H9 (cell line): Measurements from ENCODE around the gene ANKRD50. TPM values are rescaled to one million over a fixed set of nuclear protein-coding genes. Genes with fewer than 3 reads are reported as not detected.

Source experiments
- DNase-seq: peaks from one replicate; pipeline ENCODE4 v3.0.0-alpha.2; 2017
- H2AFZ ChIP-seq: one replicate; pipeline ENCODE4 v1.6.1; 2013; ENCODE audit warnings: mild to moderate bottlenecking, low read length, control low read depth, moderate library complexity
- H2AK5ac ChIP-seq: 2 replicates; pipeline ENCODE4 v1.6.1; 2013; ENCODE audit warnings: low read length, control low read depth, mixed read lengths; ENCODE audit not compliant: insufficient read length
- H2BK120ac ChIP-seq: one replicate; pipeline ENCODE4 v1.6.1; 2013; ENCODE audit warnings: low read depth, mild to moderate bottlenecking, low read length, control low read depth, inconsistent platforms; ENCODE audit not compliant: poor library complexity, severe bottlenecking
- H2BK12ac ChIP-seq: 2 replicates; pipeline ENCODE4 v1.6.1; 2013; ENCODE audit warnings: low read length, control low read depth, mixed read lengths, low read depth; ENCODE audit not compliant: insufficient read length
- H2BK15ac ChIP-seq: 2 replicates; pipeline ENCODE4 v1.6.1; 2013; ENCODE audit warnings: low read depth, low read length, control low read depth
- H2BK20ac ChIP-seq: one replicate; pipeline ENCODE4 v1.6.1; 2013; ENCODE audit warnings: low read depth, mild to moderate bottlenecking, low read length, control low read depth, inconsistent platforms; ENCODE audit not compliant: poor library complexity, severe bottlenecking
- H2BK5ac ChIP-seq: 2 replicates; pipeline ENCODE4 v1.6.1; 2013; ENCODE audit warnings: low read length, control low read depth, mixed read lengths; ENCODE audit not compliant: insufficient read length
- H3K14ac ChIP-seq: 2 replicates; pipeline ENCODE4 v1.6.1; 2013; ENCODE audit warnings: low read length, control low read depth; ENCODE audit not compliant: insufficient read depth
- H3K18ac ChIP-seq: 2 replicates; pipeline ENCODE4 v1.6.1; 2013; ENCODE audit warnings: low read depth, mild to moderate bottlenecking, mixed read lengths, low read length, control low read depth; ENCODE audit not compliant: insufficient read length
- H3K23ac ChIP-seq: 2 replicates; pipeline ENCODE4 v1.6.1; 2013; ENCODE audit warnings: low read length, control low read depth, mixed read lengths, low read depth; ENCODE audit not compliant: insufficient read length
- H3K23me2 ChIP-seq: 2 replicates; pipeline ENCODE4 v1.6.1; 2013; ENCODE audit warnings: low read depth, mild to moderate bottlenecking, mixed read lengths, low read length, control low read depth; ENCODE audit not compliant: insufficient read length, poor library complexity, severe bottlenecking
- H3K27ac ChIP-seq: 2 replicates; pipeline ENCODE4 v1.5.1; 2013; ENCODE audit warnings: low read length, control low read depth, mixed read lengths, low read depth; ENCODE audit not compliant: insufficient read length
- H3K27me3 ChIP-seq: 2 replicates; pipeline ENCODE4 v1.6.1; 2013; ENCODE audit warnings: low read length, control low read depth, inconsistent platforms; ENCODE audit not compliant: insufficient read depth
- H3K4ac ChIP-seq: 2 replicates; pipeline ENCODE4 v1.6.1; 2013; ENCODE audit warnings: low read depth, mild to moderate bottlenecking, control low read depth, inconsistent platforms, low read length, moderate library complexity
- H3K4me1 ChIP-seq: 2 replicates; pipeline ENCODE4 v1.6.1; 2013; ENCODE audit warnings: low read length, control low read depth, inconsistent platforms; ENCODE audit not compliant: insufficient read depth
- H3K4me2 ChIP-seq: 2 replicates; pipeline ENCODE4 v1.6.1; 2013; ENCODE audit warnings: low read length, control low read depth, mixed read lengths; ENCODE audit not compliant: insufficient read length, insufficient read depth
- H3K56ac ChIP-seq: 2 replicates; pipeline ENCODE4 v1.6.1; 2013; ENCODE audit warnings: low read depth, mild to moderate bottlenecking, mixed read lengths, low read length, control low read depth; ENCODE audit not compliant: insufficient read length
- H3K79me1 ChIP-seq: 2 replicates; pipeline ENCODE4 v1.6.1; 2013; ENCODE audit warnings: low read depth, mild to moderate bottlenecking, moderate library complexity, low read length, control low read depth, inconsistent platforms; ENCODE audit not compliant: insufficient read depth, poor library complexity, severe bottlenecking
- H3K79me2 ChIP-seq: 2 replicates; pipeline ENCODE4 v1.6.1; 2013; ENCODE audit warnings: low read length, control low read depth, inconsistent platforms; ENCODE audit not compliant: insufficient read depth
- H3K9ac ChIP-seq: 2 replicates; pipeline ENCODE4 v1.6.1; 2013; ENCODE audit warnings: low read length, control low read depth, mixed read lengths; ENCODE audit not compliant: insufficient read length; ENCODE audit errors: extremely low read depth
- H3K9me3 ChIP-seq: one replicate; pipeline ENCODE4 v1.6.1; 2013; ENCODE audit warnings: low read depth, low read length, inconsistent platforms; ENCODE audit not compliant: control insufficient read depth
- H3T11ph ChIP-seq: one replicate; pipeline ENCODE4 v1.6.1; 2013; ENCODE audit warnings: mild to moderate bottlenecking, low read length, control low read depth, inconsistent platforms
- H4K20me1 ChIP-seq: one replicate; pipeline ENCODE4 v1.6.1; 2013; ENCODE audit not compliant: control insufficient read depth, insufficient read length, insufficient read depth
- H4K5ac ChIP-seq: 2 replicates; pipeline ENCODE4 v1.6.1; 2013; ENCODE audit warnings: low read depth, mild to moderate bottlenecking, mixed read lengths, low read length, control low read depth; ENCODE audit not compliant: insufficient read length
- H4K8ac ChIP-seq: replicated peaks from 2 replicates; pipeline ENCODE4 v1.6.1; 2013; ENCODE audit warnings: low read length, control low read depth, mixed read lengths, low read depth; ENCODE audit not compliant: insufficient read length
- H4K91ac ChIP-seq: 2 replicates; pipeline ENCODE4 v1.6.1; 2013; ENCODE audit warnings: low read depth, mild to moderate bottlenecking, moderate library complexity, mixed read lengths, low read length, control low read depth; ENCODE audit not compliant: insufficient read length
- H3K27ac Mint-ChIP-seq, 3 experiments: 2 replicates in 2 of 3; 3 replicates in 1 of 3; pipeline ENCODE4 v1.8.0; 2020 to 2021; ENCODE audit warnings: mixed read lengths in 3 of 3, mild to moderate bottlenecking in 1 of 3, moderate library complexity in 1 of 3
- H3K27me3 Mint-ChIP-seq: 2 replicates; pipeline ENCODE4 v1.8.0; 2021; ENCODE audit warnings: low read depth, mild to moderate bottlenecking, moderate library complexity, mixed read lengths
- H3K36me3 Mint-ChIP-seq, 3 experiments: 2 replicates in 2 of 3; 3 replicates in 1 of 3; pipeline ENCODE4 v1.8.0; 2020 to 2021; ENCODE audit warnings: low read depth in 3 of 3, mixed read lengths in 3 of 3; ENCODE audit not compliant: insufficient read depth in 1 of 3
- H3K4me1 Mint-ChIP-seq, 2 experiments: 2 replicates each; pipeline ENCODE4 v1.8.0; 2020; ENCODE audit warnings: mixed read lengths in 2 of 2
- H3K4me3 Mint-ChIP-seq, 2 experiments: 2 replicates in 1 of 2; 3 replicates in 1 of 2; pipeline ENCODE4 v1.8.0; 2020 to 2021; ENCODE audit warnings: mild to moderate bottlenecking in 2 of 2, mixed read lengths in 2 of 2, moderate library complexity in 1 of 2
- H3K9me3 Mint-ChIP-seq, 2 experiments: 2 replicates in 1 of 2; 3 replicates in 1 of 2; pipeline ENCODE4 v1.8.0; 2020; ENCODE audit warnings: mild to moderate bottlenecking in 2 of 2, mixed read lengths in 2 of 2, moderate library complexity in 1 of 2
- WGBS: extraction: QIAGEN DNeasy Blood & Tissue Kit; methylation state at CpG from one replicate; pipeline ENCODE4 v1.1.7; 2013; ENCODE audit warnings: missing lambda C conversion rate, low lambda C conversion rate, mixed read lengths; ENCODE audit not compliant: insufficient read length; ENCODE audit errors: extremely low coverage; 5-methylcytosine and 5-hydroxymethylcytosine counted together
- total RNA-seq: library from RNA; stranded (reverse); gene quantifications from 2 replicates; pipeline ENCODE4 v1.2.1, GENCODE V29; 2021
- TF ChIP-seq, protein P1 (sequence below): fragments of 200-600 bp; sonication (generic); conservative IDR thresholded peaks from 3 replicates; pipeline ENCODE4 v1.8.0; 2021; ENCODE audit warnings: antibody characterized with exemption, mild to moderate bottlenecking

Gene ANKRD50
- total RNA-seq, 1 experiment from 2014 or later, result 30.1 TPM

DNA sequence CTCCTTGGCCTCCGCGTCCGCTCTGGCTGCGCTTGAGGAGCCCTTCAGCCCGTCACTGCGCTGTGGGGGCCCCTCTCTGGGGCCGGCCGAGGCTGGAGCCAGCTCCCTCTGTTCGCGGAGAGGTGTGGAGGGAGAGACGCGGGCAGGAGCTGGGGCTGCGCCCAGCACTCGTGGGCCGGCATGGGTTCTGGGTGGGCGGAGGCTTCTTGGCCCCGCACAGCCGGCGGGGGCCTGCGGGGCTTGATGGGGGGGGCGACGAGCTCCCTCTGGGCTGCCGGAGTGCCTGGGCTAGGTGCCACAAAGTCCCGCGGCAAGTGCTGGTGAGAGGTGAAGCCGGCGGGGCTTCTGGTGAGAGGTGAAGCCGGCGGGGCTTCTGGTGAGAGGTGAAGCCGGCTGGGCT, 61.9 kb downstream of the ANKRD50 start:
- Mint-ChIP-seq H3K27ac (no peak overlapping the region), H3K4me1 (peaks cover 3% of the 10 kb centered on the region in 2 experiments; a peak in 2 of 4 replicates), H3K27me3 (no peaks in the 10 kb centered on the region), H3K9me3 (no peaks in the 10 kb centered on the region), H3K4me3 (no peak overlapping the region), H3K36me3 (peaks cover 5 to 7% (median 5%) of the 10 kb centered on the region in 3 experiments)
- Histone ChIP-seq H3K23me2 (no peaks in the 10 kb centered on the region), H3K14ac (no peak overlapping the region), H3K79me2 (no peaks in the 10 kb centered on the region), H3K9me3 (no peaks in the 10 kb centered on the region), H2BK5ac (no peak overlapping the region), H3K56ac (no peak overlapping the region), H2BK15ac (no peak overlapping the region), H4K20me1 (no peaks in the 10 kb centered on the region), H3K4me2 (no peak overlapping the region), H3K18ac (no peak overlapping the region), H4K91ac (no peak overlapping the region), H3K23ac (no peak overlapping the region), H4K8ac (no peak overlapping the region), H2BK120ac (no peak overlapping the region), H3K27me3 (no peaks in the 10 kb centered on the region), H3T11ph (no peak overlapping the region), H2AK5ac (no peak overlapping the region), H4K5ac (no peak overlapping the region), H3K4ac (no peak overlapping the region), H2BK20ac (no peak overlapping the region), H2AFZ (no peak overlapping the region), H3K9ac (no peak overlapping the region), H2BK12ac (no peak overlapping the region), H3K27ac (no peak overlapping the region), H3K79me1 (no peaks in the 10 kb centered on the region), H3K4me1 (no peaks in the 10 kb centered on the region)
- no peak for DNase-seq
- WGBS, result no CpG with 5 or more reads among the region's 30 CpGs
- TF ChIP-seq, protein P1, sequence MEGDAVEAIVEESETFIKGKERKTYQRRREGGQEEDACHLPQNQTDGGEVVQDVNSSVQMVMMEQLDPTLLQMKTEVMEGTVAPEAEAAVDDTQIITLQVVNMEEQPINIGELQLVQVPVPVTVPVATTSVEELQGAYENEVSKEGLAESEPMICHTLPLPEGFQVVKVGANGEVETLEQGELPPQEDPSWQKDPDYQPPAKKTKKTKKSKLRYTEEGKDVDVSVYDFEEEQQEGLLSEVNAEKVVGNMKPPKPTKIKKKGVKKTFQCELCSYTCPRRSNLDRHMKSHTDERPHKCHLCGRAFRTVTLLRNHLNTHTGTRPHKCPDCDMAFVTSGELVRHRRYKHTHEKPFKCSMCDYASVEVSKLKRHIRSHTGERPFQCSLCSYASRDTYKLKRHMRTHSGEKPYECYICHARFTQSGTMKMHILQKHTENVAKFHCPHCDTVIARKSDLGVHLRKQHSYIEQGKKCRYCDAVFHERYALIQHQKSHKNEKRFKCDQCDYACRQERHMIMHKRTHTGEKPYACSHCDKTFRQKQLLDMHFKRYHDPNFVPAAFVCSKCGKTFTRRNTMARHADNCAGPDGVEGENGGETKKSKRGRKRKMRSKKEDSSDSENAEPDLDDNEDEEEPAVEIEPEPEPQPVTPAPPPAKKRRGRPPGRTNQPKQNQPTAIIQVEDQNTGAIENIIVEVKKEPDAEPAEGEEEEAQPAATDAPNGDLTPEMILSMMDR, result no peak
